Measurements from ENCODE around the gene TRPC4AP.

Gene TRPC4AP

GRCh38 chr20:34976286-34976685 is 116.3 kb downstream of the TRPC4AP start:
- TF ChIP-seq, protein P1, sequence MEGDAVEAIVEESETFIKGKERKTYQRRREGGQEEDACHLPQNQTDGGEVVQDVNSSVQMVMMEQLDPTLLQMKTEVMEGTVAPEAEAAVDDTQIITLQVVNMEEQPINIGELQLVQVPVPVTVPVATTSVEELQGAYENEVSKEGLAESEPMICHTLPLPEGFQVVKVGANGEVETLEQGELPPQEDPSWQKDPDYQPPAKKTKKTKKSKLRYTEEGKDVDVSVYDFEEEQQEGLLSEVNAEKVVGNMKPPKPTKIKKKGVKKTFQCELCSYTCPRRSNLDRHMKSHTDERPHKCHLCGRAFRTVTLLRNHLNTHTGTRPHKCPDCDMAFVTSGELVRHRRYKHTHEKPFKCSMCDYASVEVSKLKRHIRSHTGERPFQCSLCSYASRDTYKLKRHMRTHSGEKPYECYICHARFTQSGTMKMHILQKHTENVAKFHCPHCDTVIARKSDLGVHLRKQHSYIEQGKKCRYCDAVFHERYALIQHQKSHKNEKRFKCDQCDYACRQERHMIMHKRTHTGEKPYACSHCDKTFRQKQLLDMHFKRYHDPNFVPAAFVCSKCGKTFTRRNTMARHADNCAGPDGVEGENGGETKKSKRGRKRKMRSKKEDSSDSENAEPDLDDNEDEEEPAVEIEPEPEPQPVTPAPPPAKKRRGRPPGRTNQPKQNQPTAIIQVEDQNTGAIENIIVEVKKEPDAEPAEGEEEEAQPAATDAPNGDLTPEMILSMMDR (IDR thresholded peaks at IDR 0.05; ENCODE audit: control insufficient read depth, insufficient read depth, low read depth, low read length, missing control alignments), result no peak
- no peak overlapping the region for H3K4me3 ChIP-seq (ENCODE audit: control insufficient read depth, low read depth, low read length)
- no peak for DNase-seq (ENCODE audit: low read depth)

GRCh38 chr20:34974246-34974645 is 118.4 kb downstream of the TRPC4AP start:
- no peak for DNase-seq (ENCODE audit: low read depth)
- TF ChIP-seq, protein P1 (IDR thresholded peaks at IDR 0.05; ENCODE audit: control insufficient read depth, insufficient read depth, low read depth, low read length, missing control alignments), result no peak
- H3K4me3 ChIP-seq (ENCODE audit: control insufficient read depth, low read depth, low read length), result no peak overlapping the region

GRCh38 chr20:34971561-34972235 is 120.9 kb downstream of the TRPC4AP start:
- no peak for DNase-seq (ENCODE audit: low read depth)
- TF ChIP-seq, protein P1 (IDR thresholded peaks at IDR 0.05; ENCODE audit: control insufficient read depth, insufficient read depth, low read depth, low read length, missing control alignments), result no peak
- H3K4me3 ChIP-seq (ENCODE audit: control insufficient read depth, low read depth, low read length), result no peak overlapping the region

DNA sequence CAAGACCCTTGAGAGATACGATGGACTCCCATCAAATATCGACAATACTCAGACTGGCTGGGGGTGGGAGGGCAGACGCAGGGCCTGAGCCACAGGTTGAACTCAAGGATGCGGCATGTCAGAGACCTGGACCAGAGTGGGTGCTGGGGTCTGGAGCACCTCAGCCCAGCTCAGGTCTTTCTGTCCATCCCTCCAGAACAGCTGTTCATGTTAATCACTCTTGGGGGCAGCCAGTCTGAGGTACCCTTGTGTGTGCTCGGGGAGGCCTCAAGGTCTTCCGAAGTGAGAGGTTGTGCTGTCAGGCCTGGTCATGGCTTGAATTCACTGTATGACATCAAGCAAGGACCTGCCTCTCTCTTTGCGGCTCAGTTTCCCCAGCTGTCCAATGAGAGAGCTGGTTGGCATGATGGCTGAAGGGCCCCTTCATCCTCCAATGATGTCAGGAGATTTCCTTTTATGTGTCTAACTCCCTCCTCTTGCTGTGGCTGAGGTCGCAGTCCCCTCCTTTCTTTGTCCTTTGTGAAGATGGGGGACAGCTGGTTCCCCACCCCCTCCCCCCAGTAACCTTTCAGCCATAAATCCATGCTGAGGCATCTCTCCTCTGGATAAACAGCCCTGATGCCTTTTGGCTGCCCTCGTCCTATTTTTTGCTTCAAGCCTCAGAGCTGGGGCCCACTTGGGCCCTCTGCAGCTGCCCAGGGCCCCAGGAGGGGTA is 121.6 kb downstream of the TRPC4AP start:
- TF ChIP-seq, protein P1 (IDR thresholded peaks at IDR 0.05; ENCODE audit: control insufficient read depth, insufficient read depth, low read depth, low read length, missing control alignments), result no peak
- DNase-seq (ENCODE audit: low read depth), result no peak
- H3K4me3 ChIP-seq (ENCODE audit: control insufficient read depth, low read depth, low read length), result no peak overlapping the region

DNA sequence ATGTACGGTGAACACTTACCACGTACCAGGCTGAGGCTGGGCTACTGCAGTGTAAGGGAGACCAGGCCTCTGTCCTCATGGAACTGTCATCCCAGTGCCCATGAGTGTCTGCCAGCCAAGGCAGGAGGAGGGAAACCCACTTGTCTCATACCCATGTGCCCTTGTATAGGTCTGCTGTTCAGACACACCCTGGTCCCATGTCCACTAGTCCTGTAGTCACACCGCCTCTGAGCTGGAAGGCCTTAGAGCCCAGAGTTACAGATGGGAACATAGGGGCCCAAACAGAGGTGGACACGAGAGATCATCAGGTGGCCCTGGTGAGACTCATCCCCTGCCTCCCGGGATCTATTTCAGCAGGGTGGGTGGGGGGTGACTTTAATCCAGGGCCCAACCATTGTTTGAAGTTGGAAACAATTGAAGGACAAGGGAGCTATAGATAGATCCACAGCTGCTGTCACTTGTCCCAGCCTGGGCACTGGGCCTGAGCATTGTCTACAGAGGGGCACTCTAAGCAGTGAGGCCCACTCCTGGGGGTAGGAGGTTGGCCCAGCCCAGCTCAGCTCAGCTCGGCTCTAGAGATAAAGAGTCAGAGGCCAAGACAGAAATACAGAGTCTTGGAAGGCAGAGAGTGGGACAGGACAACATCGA is 122.3 kb downstream of the TRPC4AP start:
- no peak for DNase-seq (ENCODE audit: low read depth)
- TF ChIP-seq, protein P1 (IDR thresholded peaks at IDR 0.05; ENCODE audit: control insufficient read depth, insufficient read depth, low read depth, low read length, missing control alignments), result no peak
- H3K4me3 ChIP-seq (ENCODE audit: control insufficient read depth, low read depth, low read length), result no peak overlapping the region

DNA sequence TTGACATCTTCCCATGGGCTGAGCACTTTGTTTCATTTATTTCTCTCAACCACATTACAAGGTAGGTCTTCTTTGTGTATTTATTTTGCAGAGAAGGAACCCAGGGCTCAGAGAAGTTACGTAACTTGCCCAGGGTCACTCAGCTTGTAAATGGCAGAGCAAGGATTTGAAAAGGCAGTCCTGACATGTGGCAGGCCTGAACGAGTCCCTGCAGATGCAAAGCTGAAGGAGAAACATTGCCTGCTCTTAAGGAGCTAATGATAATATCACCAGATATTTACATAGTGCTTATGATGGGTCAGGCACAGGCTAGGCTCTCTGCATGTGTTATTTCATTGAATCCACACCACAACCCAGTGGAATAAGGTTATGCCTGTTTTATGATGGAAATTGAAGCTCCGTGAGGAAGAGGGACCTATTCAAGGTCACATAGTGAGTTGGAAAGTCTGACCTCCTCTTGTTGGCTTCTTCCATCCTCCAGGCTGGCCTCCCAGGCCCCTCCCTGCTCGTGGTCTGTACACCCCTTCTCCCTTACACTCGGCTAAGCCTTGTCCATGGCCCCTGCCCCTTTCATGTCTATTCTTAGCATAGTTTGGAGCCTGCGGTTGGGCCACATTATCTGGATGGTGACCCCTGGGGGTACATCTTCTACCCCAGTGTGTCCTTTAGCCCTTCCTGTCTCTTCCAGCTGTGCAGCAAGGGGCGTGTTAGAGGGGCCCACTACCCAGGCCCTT is 124.4 kb downstream of the TRPC4AP start:
- H3K4me3 ChIP-seq (ENCODE audit: control insufficient read depth, low read depth, low read length), result no peak overlapping the region
- no peak for DNase-seq (ENCODE audit: low read depth)
- TF ChIP-seq, protein P1 (IDR thresholded peaks at IDR 0.05; ENCODE audit: control insufficient read depth, insufficient read depth, low read depth, low read length, missing control alignments), result no peak
